Measurements from ENCODE around the gene DSCAM. TPM values are rescaled to one million over a fixed set of nuclear protein-coding genes. Genes with fewer than 3 reads are reported as not detected.

Gene DSCAM
- polyA plus RNA-seq, 3 donors = not detected

DNA sequence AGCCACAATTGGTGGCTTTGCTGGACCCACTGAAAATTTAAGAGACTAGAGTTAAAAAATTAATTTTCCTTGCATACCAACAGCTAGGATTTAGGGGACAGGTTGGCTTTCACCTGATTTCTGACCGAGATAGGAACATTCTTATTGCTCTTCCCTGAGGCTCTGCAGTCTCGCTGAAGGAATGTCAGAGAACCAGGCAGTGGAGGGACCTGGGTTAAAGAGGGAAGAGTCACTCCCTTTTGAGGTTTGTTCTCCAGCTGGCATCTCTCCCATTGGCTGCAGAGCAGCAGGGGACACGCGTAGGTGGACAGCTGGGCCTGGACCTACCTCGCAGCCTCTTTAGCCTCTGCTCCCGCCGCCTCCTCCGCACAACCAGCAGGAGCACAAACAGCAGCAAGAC is 772.2 kb downstream of the DSCAM start:
- Mint-ChIP-seq H3K27me3 (ENCODE audit: low read depth in 3 of 3) (peaks cover 0 to 2% (median 2%) of the 10 kb centered on the region in 3 donors), H3K4me3 (no peak overlapping the region), H3K4me1 (no peaks in the 10 kb centered on the region), H3K9me3 (peaks cover 0 to 7% (median 2%) of the 10 kb centered on the region in 7 donors), H3K36me3 (no peaks in the 10 kb centered on the region), H3K27ac (no peak overlapping the region)
- Histone ChIP-seq H3K79me2 (ENCODE audit: insufficient read depth, low read length) (no peaks in the 10 kb centered on the region), H3K4me3 (replicated peaks in 1 of 3; ENCODE audit: low read depth in 2 of 3, low read length in 3 of 3) (no peak overlapping the region), H3K9me3 (replicated peaks in 1 of 2; ENCODE audit: control insufficient read depth in 1 of 2, insufficient read depth in 1 of 2, low read length in 2 of 2) (peaks cover 0 to 5% of the 10 kb centered on the region in 2 donors), H3K9ac (ENCODE audit: insufficient read depth, low read length, poor library complexity, severe bottlenecking) (no peak overlapping the region), H3K4me1 (ENCODE audit: control insufficient read depth in 1 of 2, insufficient read depth in 2 of 2, low read length in 2 of 2) (no peaks in the 10 kb centered on the region), H3K27me3 (ENCODE audit: control insufficient read depth in 2 of 2, insufficient read depth in 2 of 2, low read length in 2 of 2) (no peaks in the 10 kb centered on the region), H3K27ac (ENCODE audit: low read depth in 1 of 2, low read length in 2 of 2) (no peak overlapping the region), H4K20me1 (ENCODE audit: insufficient read depth, low read length) (no peaks in the 10 kb centered on the region), H3K4me2 (replicated peaks; ENCODE audit: extremely low read depth, low read length, poor library complexity, severe bottlenecking) (no peak overlapping the region), H3K36me3 (replicated peaks in 1 of 2; ENCODE audit: control insufficient read depth in 1 of 2, insufficient read depth in 2 of 2, low read length in 2 of 2) (no peaks in the 10 kb centered on the region), H2AFZ (ENCODE audit: insufficient read depth, low read depth, low read length, poor library complexity, severe bottlenecking) (no peak overlapping the region)
- DNase-seq = no peak
- TF ChIP-seq, protein P1, sequence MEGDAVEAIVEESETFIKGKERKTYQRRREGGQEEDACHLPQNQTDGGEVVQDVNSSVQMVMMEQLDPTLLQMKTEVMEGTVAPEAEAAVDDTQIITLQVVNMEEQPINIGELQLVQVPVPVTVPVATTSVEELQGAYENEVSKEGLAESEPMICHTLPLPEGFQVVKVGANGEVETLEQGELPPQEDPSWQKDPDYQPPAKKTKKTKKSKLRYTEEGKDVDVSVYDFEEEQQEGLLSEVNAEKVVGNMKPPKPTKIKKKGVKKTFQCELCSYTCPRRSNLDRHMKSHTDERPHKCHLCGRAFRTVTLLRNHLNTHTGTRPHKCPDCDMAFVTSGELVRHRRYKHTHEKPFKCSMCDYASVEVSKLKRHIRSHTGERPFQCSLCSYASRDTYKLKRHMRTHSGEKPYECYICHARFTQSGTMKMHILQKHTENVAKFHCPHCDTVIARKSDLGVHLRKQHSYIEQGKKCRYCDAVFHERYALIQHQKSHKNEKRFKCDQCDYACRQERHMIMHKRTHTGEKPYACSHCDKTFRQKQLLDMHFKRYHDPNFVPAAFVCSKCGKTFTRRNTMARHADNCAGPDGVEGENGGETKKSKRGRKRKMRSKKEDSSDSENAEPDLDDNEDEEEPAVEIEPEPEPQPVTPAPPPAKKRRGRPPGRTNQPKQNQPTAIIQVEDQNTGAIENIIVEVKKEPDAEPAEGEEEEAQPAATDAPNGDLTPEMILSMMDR (IDR thresholded peaks at IDR 0.05) = no peak
- intact Hi-C loops (cut with micrococcal nuclease) = no loop called here
- 90% methylated on average over 5 of the region's 8 CpGs for WGBS (ENCODE audit: insufficient coverage)

DNA sequence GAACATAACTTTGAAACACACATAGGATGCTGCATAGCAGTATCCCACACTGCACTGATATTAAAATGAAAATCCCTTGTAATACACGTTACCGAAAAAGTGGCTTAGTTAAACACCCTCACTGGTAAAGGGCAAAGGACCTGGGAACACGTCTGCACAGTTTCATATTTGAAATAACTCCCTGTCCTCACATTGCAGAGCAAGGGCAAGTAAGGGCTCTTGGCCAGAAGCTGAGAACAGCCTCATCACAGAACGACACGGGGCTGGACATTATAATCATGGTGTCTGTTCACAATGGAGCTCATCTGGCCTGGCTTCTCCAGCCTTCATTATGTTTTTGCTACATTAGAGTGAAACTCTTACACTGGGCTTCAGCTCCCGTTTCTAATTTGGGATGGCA is 772.8 kb downstream of the DSCAM start:
- H3K4me3 Mint-ChIP-seq = no peak overlapping the region

More for the DNA sequence above, 772.8 kb downstream of the DSCAM start:
- Mint-ChIP-seq H3K4me1 (no peaks in the 10 kb centered on the region), H3K27ac (no peak overlapping the region), H3K27me3 (ENCODE audit: low read depth in 3 of 3) (peaks cover 0 to 2% (median 2%) of the 10 kb centered on the region in 3 donors), H3K9me3 (peaks cover 0 to 5% (median 0%) of the 10 kb centered on the region in 7 donors), H3K36me3 (no peaks in the 10 kb centered on the region)
- H3K4me3 ChIP-seq (replicated peaks in 1 of 3; ENCODE audit: low read depth in 2 of 3, low read length in 3 of 3) = no peak overlapping the region
- H3K27ac ChIP-seq (ENCODE audit: low read depth in 1 of 2, low read length in 2 of 2) = no peak overlapping the region
- intact Hi-C loops (cut with micrococcal nuclease) = no loop called here
- H3K36me3 ChIP-seq (replicated peaks in 1 of 2; ENCODE audit: control insufficient read depth in 1 of 2, insufficient read depth in 2 of 2, low read length in 2 of 2) = no peaks in the 10 kb centered on the region
- no peaks in the 10 kb centered on the region for H3K27me3 ChIP-seq (ENCODE audit: control insufficient read depth in 2 of 2, insufficient read depth in 2 of 2, low read length in 2 of 2)
- TF ChIP-seq, protein P1 (IDR thresholded peaks at IDR 0.05) = no peak
- H4K20me1 ChIP-seq (ENCODE audit: insufficient read depth, low read length) = no peaks in the 10 kb centered on the region
- H2AFZ ChIP-seq (ENCODE audit: insufficient read depth, low read depth, low read length, poor library complexity, severe bottlenecking) = no peak overlapping the region
- no peaks in the 10 kb centered on the region for H3K79me2 ChIP-seq (ENCODE audit: insufficient read depth, low read length)
- no peak overlapping the region for H3K4me2 ChIP-seq (replicated peaks; ENCODE audit: extremely low read depth, low read length, poor library complexity, severe bottlenecking)
- no peak overlapping the region for H3K9ac ChIP-seq (ENCODE audit: insufficient read depth, low read length, poor library complexity, severe bottlenecking)
- H3K4me1 ChIP-seq (ENCODE audit: control insufficient read depth in 1 of 2, insufficient read depth in 2 of 2, low read length in 2 of 2) = no peaks in the 10 kb centered on the region
- H3K9me3 ChIP-seq (replicated peaks in 1 of 2; ENCODE audit: control insufficient read depth in 1 of 2, insufficient read depth in 1 of 2, low read length in 2 of 2) = peaks cover 0 to 5% of the 10 kb centered on the region in 2 donors
- 87% methylated on average over 3 of the region's 6 CpGs for WGBS (ENCODE audit: insufficient coverage)
- no peak for DNase-seq
